LNCaP clone FGC (cell line): ENCODE data around the gene ZNF593OS.

Experiments used
- DNase-seq: peaks from one replicate; pipeline ENCODE4 v3.0.0-alpha.2; 2011; ENCODE audit warnings: low read depth
- H3K4me3 ChIP-seq: 2 replicates; pipeline ENCODE4 v1.5.1; 2011; ENCODE audit warnings: mild to moderate bottlenecking, low read depth, low read length, control low read depth
- TF ChIP-seq, protein P1 (sequence below): IDR thresholded peaks from 2 replicates; pipeline ENCODE4 v1.5.1; 2012; ENCODE audit warnings: mild to moderate bottlenecking; ENCODE audit not compliant: control insufficient read depth, insufficient read depth; ENCODE audit errors: extremely low read depth

The ZNF593OS gene

DNA sequence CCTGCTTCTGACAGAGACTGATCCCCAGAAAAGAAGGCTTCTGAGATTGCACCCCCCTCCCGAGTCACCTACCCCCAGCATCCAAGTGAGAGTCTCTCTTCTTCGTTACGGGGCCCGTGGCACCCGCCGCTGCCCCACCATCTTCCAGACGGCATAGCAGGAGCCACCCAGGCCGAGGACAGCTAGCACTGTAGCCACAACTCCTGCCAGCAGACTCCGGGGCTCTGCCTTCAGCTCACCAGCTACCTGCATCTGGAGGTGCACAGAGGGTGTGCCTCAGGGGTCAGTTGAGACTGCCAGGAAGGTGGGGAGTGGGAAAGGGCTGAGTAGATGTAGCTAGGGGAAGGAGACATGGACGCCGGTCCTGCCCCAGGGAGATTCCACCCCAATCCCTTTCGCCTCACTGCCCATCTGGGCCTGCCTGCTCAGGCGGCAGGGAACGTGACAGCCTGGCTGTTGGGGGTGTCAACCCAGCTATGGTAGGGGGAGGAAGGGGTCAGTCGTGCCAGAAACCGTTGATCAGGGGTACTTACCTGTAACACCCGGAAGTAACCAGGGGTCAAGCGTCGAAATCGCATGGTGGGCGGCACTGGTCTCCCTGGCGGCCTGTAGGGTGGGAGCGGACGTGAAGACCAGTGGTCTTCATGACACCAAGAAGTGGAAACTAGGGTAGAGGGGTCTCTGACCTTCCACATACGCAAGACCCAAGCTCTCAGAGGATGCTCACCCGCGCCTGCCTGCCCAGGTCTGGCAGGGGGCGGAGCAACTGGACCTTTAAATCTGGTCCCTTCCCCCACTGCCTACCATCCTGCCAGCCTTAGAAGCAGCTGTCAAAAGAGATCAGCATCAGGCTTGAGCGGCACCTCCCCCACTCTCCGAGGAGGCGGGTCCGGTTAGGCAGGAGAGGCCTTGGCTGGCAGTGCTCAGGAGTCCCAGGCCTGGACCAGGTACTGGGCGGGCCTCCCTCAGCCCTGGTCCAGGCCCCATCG, at the start of gene ZNF593OS:
Gene ZNF593OS (minus strand): TSS at position 749 of the 989 bp plus-strand sequence. CDS start 171 bp downstream, at position 578.
- H3K4me3 ChIP-seq: peak within 1 kb of the TSS; percentile 78
- DNase-seq: no peak
- TF ChIP-seq, protein P1, sequence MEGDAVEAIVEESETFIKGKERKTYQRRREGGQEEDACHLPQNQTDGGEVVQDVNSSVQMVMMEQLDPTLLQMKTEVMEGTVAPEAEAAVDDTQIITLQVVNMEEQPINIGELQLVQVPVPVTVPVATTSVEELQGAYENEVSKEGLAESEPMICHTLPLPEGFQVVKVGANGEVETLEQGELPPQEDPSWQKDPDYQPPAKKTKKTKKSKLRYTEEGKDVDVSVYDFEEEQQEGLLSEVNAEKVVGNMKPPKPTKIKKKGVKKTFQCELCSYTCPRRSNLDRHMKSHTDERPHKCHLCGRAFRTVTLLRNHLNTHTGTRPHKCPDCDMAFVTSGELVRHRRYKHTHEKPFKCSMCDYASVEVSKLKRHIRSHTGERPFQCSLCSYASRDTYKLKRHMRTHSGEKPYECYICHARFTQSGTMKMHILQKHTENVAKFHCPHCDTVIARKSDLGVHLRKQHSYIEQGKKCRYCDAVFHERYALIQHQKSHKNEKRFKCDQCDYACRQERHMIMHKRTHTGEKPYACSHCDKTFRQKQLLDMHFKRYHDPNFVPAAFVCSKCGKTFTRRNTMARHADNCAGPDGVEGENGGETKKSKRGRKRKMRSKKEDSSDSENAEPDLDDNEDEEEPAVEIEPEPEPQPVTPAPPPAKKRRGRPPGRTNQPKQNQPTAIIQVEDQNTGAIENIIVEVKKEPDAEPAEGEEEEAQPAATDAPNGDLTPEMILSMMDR: no peak

GRCh38 chr1:26221094-26221493, 49.5 kb upstream of the ZNF593OS start:
- no peak for DNase-seq
- TF ChIP-seq, protein P1: no peak
- H3K4me3 ChIP-seq: no peak overlapping the region

DNA sequence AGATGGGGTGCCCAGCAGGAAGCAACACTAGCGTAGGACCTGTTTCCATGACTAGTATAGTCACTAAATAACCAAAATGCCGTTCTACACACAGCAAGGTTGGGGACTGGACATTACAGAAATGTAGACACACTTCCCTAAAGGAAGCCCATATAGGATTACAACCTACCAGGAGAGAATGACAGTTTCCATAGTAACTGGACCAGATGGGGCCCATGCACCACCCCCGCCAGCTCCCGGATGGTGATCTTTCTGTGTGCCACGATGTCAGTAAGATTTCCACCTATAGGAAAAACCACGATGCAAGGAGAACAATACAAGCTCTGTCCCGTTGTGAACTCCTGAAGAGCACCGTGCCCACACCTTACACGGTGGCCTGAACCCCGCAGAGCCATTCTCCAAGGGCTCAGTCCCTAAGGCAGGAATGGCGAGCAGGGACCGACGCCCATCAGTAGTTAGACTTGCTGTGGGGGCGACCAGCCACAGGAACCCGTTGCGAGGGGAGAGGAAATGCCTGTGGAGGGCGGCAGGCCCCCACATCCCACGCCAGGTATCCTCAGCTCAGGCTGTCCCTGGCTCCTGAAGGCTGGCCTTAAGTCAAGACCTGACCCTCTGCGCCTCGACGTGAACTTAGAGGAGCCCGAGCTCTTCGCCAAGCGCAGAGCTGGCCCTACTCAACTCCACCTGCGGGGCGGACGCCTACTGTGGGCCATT, 48.7 kb upstream of the ZNF593OS start:
- DNase-seq: no peak
- no peak overlapping the region for H3K4me3 ChIP-seq
- TF ChIP-seq, protein P1: no peak

DNA sequence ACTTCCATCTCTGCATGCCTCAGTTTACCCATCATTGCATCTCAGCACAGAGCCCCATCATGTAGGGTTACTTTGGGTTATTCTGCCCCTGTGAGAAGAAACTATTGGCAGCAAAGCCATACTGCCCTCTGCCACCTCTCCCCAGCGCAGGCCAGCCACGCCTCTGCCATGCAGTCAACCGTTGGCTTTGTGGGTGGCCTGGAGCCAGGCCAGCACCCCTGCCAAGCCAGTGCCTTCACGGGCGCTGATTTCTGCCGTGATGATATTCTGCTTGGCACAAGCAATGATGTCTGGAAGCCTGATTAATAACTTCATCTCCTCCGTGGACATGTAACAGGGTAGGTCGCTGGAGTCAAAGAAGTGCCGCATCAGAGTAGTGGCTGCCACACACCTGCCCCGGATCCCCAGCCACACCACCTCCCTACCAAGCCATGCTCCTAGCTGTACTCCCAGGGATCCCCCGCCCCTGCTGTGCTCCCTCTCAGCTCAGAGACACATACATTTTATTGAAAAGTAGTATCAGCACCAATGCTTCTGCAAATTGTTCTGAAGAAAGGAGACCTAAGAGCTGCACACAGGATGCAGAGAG, 47.4 kb upstream of the ZNF593OS start:
- no peak for DNase-seq
- H3K4me3 ChIP-seq: no peak overlapping the region
- TF ChIP-seq, protein P1: no peak

- TF ChIP-seq, protein P1: no peak
- DNase-seq: no peak
- H3K4me3 ChIP-seq: no peak overlapping the region
Observed at GRCh38 chr1:26215246-26215645, 43.6 kb upstream of the ZNF593OS start.

GRCh38 chr1:26213335-26213905, 41.8 kb upstream of the ZNF593OS start:
- TF ChIP-seq, protein P1: no peak
- H3K4me3 ChIP-seq: no peak overlapping the region
- DNase-seq: no peak
